Adipocyte (in vitro differentiated cells): ENCODE measurements around the gene CASP3.

Experiments used
- DNase-seq: peaks from one replicate; pipeline ENCODE4 v3.0.0-alpha.2; 2015; ENCODE audit warnings: low read depth
- H3K27me3 ChIP-seq: replicated peaks from 2 replicates; pipeline ENCODE4 v1.7.0; 2013; ENCODE audit warnings: mild to moderate bottlenecking, low read length, moderate library complexity; ENCODE audit not compliant: control insufficient read depth, insufficient read depth
- H3K36me3 ChIP-seq: 2 replicates; pipeline ENCODE4 v1.7.0; 2013; ENCODE audit warnings: low read length, mild to moderate bottlenecking, moderate library complexity; ENCODE audit not compliant: control insufficient read depth, insufficient read depth, severe bottlenecking
- H3K4me1 ChIP-seq: 2 replicates; pipeline ENCODE4 v1.7.0; 2013; ENCODE audit warnings: mild to moderate bottlenecking, low read length, moderate library complexity; ENCODE audit not compliant: control insufficient read depth, insufficient read depth
- H3K4me3 ChIP-seq: 2 replicates; pipeline ENCODE4 v1.7.0; 2013; ENCODE audit warnings: mild to moderate bottlenecking, low read length, moderate library complexity
- H3K9ac ChIP-seq: 2 replicates; pipeline ENCODE4 v1.7.0; 2013; ENCODE audit warnings: mild to moderate bottlenecking, low read length, moderate library complexity
- H3K9me3 ChIP-seq: 2 replicates; pipeline ENCODE4 v1.7.0; 2013; ENCODE audit warnings: mild to moderate bottlenecking, low read length, moderate library complexity; ENCODE audit not compliant: control insufficient read depth

The CASP3 gene

GRCh38 chr4:184591070-184591677 lies 58.1 kb downstream of the CASP3 start:
- Histone ChIP-seq H3K4me1 (no peaks in the 10 kb centered on the region), H3K9me3 (no peaks in the 10 kb centered on the region), H3K27me3 (peaks cover 4% of the 10 kb centered on the region), H3K4me3 (no peak overlapping the region), H3K9ac (no peak overlapping the region), H3K36me3 (no peaks in the 10 kb centered on the region)
- DNase-seq: no peak

- no peak overlapping the region for H3K4me3 ChIP-seq
- H3K36me3 ChIP-seq: no peaks in the 10 kb centered on the region
- no peak for DNase-seq
- H3K4me1 ChIP-seq: no peaks in the 10 kb centered on the region
- H3K9me3 ChIP-seq: no peaks in the 10 kb centered on the region
- peaks cover 4% of the 10 kb centered on the region for H3K27me3 ChIP-seq
- H3K9ac ChIP-seq: no peak overlapping the region
Observed at GRCh38 chr4:184590196-184590595, 59.1 kb downstream of the CASP3 start.

- DNase-seq: no peak
- Histone ChIP-seq H3K4me1 (no peaks in the 10 kb centered on the region), H3K9me3 (no peaks in the 10 kb centered on the region), H3K27me3 (peaks cover 4% of the 10 kb centered on the region), H3K9ac (no peak overlapping the region), H3K36me3 (no peaks in the 10 kb centered on the region), H3K4me3 (no peak overlapping the region)
Observed at GRCh38 chr4:184588893-184589292, 60.4 kb downstream of the CASP3 start.

- Histone ChIP-seq H3K4me3 (no peak overlapping the region), H3K27me3 (peaks cover 4% of the 10 kb centered on the region), H3K9me3 (no peaks in the 10 kb centered on the region), H3K36me3 (no peaks in the 10 kb centered on the region), H3K9ac (no peak overlapping the region), H3K4me1 (no peaks in the 10 kb centered on the region)
- DNase-seq: no peak
Observed at GRCh38 chr4:184587701-184588100, 61.5 kb downstream of the CASP3 start.

GRCh38 chr4:184587221-184587620 lies 62.0 kb downstream of the CASP3 start:
- no peak overlapping the region for H3K9ac ChIP-seq
- H3K9me3 ChIP-seq: no peaks in the 10 kb centered on the region
- H3K4me3 ChIP-seq: no peak overlapping the region
- peaks cover 4% of the 10 kb centered on the region for H3K27me3 ChIP-seq
- H3K36me3 ChIP-seq: no peaks in the 10 kb centered on the region
- no peaks in the 10 kb centered on the region for H3K4me1 ChIP-seq
- DNase-seq: no peak

GRCh38 chr4:184583738-184584502 lies 65.3 kb downstream of the CASP3 start:
- no peaks in the 10 kb centered on the region for H3K36me3 ChIP-seq
- DNase-seq: no peak
- H3K9ac ChIP-seq: no peak overlapping the region
- H3K4me3 ChIP-seq: no peak overlapping the region
- no peaks in the 10 kb centered on the region for H3K4me1 ChIP-seq
- no peaks in the 10 kb centered on the region for H3K9me3 ChIP-seq
- H3K27me3 ChIP-seq: peaks cover under 1% of the 10 kb centered on the region
